NOMO-1 treated with DMSO at 0.1 percent for 48 hours (cell line): ENCODE measurements around the gene SCYGR7.
"Not testable (repeated sequence)": the region's sequence is repeated elsewhere in the genome, so short reads cannot be mapped to it uniquely, and the experiment has no call there.

Experiments
- DNase-seq: peaks from one replicate; lab custom pipeline; 2025; ENCODE audit not compliant: unreplicated experiment; lab: John Stamatoyannopoulos, UW

SCYGR7 gene

DNA sequence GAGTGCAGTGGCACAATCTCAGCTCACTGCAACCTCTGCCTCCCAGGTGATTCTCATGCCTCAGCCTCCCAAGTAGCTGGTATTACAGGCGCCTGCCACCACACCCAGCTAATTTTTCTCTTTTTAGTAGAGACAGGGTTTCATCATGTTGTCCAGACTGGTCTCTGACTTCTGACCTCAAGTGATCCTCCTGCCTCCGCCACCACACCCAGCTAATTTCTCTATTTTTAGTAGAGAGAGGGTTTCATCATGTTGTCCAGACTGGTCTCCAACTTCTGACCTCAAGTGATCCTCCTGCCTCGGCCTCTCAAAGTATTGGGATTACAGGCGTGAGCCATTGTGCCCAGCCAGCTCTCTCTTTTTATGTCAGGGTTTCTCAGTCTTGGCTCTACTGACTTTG, 28.1 kb downstream of the SCYGR7 start:
- not testable (repeated sequence) for DNase-seq

DNA sequence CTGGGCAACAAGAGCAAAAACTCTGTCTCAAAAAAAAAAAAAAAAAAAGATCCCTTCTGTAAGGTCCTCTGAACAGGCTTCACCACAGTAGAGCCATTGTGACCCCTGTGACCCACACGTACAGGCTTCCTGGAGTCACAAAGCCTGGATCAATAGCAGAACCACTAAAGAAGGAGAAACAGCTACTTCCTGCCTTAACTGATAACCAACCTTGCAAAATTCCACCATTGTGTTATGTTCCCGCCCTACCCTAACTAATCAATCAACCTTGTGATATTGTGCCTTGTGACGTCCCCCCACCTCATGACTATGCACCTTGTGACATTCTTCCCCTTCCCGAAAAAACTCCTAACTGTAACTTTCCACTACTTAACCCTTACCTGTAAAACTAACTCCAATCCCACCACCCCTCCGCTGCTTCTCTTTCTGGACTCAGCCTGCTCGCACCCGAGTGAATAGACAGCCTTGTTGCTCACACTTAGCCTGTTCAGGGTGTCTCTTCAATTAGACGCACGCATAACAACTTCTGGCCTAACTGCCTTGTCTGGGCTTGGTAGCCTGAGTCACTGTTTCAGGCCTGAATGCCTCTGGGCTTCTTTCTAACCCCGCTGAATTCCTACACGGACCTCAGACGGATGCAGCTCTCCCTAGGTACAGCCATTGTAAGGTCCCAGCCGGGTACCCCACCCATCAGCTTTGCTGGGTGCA, 31.4 kb downstream of the SCYGR7 start:
- DNase-seq, result no peak

DNA sequence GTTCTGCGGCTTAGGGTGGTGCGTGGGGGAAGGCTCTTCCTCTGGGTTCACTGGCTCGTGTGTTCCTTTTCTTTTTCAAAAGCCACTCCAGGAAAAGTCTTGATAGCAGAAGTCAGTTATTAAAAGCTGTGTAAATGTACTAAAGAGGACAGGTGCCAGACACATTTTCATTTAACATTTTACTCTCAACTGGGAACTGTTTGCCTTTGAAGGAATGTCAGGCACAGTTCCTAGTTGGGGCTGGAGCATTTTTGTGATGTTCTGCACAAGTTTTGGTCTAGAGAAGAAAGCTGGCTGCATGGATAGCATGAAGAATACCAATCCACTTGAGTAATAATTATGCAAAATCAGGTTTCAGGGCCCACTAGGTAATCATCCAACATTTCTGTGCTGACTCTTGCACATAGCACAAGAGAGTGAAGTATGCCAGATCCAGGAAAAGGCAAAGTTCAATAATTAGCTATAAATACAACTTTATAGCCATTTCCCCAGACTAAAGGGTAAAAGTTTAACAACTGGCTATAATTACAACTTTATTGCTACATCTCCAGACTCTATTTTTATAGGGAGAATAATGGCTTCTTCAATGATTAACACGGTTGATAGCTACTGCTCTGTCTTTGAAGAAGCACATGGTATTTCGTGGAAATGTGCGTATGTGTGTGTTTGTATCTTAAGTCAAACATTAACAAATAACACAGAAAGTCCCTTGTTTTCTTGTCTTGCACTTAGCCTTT, 33.8 kb downstream of the SCYGR7 start:
- no peak for DNase-seq

- no peak for DNase-seq
These were observed 37.7 kb downstream of the SCYGR7 start for GRCh38 chr2:227765788-227766372.

GRCh38 chr2:227766373-227766883, 38.3 kb downstream of the SCYGR7 start:
- peak; percentile 20 for DNase-seq

DNA sequence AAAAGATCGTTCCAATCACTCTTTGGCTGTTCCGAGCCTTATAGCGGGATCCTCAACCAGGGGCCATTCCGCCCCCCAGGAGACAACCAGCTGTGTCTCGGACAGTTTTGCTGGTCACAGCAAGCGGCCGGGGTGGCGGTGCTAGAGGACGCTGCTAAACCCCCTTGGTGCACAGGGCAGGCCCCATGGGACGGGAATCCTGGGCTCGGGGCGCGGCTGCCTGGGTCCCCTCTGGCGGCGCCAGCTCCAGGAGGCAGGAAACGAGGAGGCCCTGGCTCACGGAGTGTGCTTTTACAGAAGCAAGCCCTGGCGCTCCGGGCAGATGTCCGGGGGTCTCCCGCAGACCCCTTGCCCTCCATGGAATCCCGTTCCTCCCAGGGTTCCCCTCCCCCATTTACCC, 39.7 kb downstream of the SCYGR7 start:
- DNase-seq, result no peak

DNA sequence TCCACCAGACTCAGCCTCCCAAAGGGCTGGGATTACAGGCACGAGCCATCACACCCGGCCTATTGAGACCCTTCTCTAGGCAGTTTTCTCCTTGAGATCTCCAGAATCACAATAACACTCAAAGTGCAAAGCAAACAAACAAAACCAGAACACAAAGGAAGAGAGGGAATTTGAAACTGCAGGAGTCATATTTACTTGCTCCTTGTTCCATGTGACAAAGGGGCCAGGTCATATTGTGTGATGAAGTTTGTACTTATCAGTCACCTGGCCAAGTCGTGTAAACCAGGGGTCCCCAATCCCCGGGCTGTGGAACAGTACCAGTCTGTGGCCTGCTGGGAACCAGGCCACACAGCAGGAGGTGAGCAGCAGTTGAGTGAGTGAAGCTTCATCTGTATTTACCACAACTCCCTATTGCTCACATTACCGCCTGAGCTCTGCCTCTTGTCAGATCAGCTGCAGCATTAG, 44.1 kb downstream of the SCYGR7 start:
- no peak for DNase-seq

- no peak for DNase-seq
These were observed 44.8 kb downstream of the SCYGR7 start for GRCh38 chr2:227772932-227773331.

- DNase-seq, result no peak
These were observed 46.0 kb downstream of the SCYGR7 start for GRCh38 chr2:227774011-227774624.

- DNase-seq, result no peak
These were observed 47.0 kb downstream of the SCYGR7 start for GRCh38 chr2:227774895-227775842.
